HG03520 (cell line): ENCODE results near the gene TMUB1.
"Not testable (repeated sequence)": the region's sequence is repeated elsewhere in the genome, so short reads cannot be mapped to it uniquely, and the experiment has no call there.

Experiments
- ATAC-seq: cut with Tn5 transposase; IDR thresholded peaks from one replicate; pipeline ENCODE4 v1.9.1; 2021; ENCODE audit warnings: mild to moderate bottlenecking, moderate library complexity; ENCODE audit not compliant: unreplicated experiment

TMUB1 gene

GRCh38 chr7:151057506-151057988 is 25.7 kb downstream of the TMUB1 start, which contains the start of gene CDK5:
CDK5 (minus strand) TSS chr7:151057897; CDS start chr7:151057848, 49 bp downstream.
- ATAC-seq: peak; percentile 12

GRCh38 chr7:151056666-151057505 is 26.4 kb downstream of the TMUB1 start:
- ATAC-seq: no peak

GRCh38 chr7:151056283-151056665 is 27.0 kb downstream of the TMUB1 start:
- no peak for ATAC-seq

- ATAC-seq: no peak
Observed at GRCh38 chr7:151053751-151054150, 29.5 kb downstream of the TMUB1 start.

GRCh38 chr7:151053096-151053495 is 30.2 kb downstream of the TMUB1 start:
- ATAC-seq: no peak

- no peak for ATAC-seq
Observed at GRCh38 chr7:151051108-151051507, 32.2 kb downstream of the TMUB1 start.

- ATAC-seq: no peak
Observed at GRCh38 chr7:151048911-151049463, 34.3 kb downstream of the TMUB1 start.

GRCh38 chr7:151047976-151048815 is 35.1 kb downstream of the TMUB1 start, which contains the start of gene ASIC3:
ASIC3 (plus strand) TSS chr7:151048531; CDS start chr7:151048886, 355 bp downstream.
- ATAC-seq: no peak

- ATAC-seq: no peak
Observed at GRCh38 chr7:151046603-151047573, 36.4 kb downstream of the TMUB1 start.

- no peak for ATAC-seq
Observed at GRCh38 chr7:151045967-151046366, 37.3 kb downstream of the TMUB1 start.

- no peak for ATAC-seq
Observed at GRCh38 chr7:151045262-151045661, 38.0 kb downstream of the TMUB1 start.

- ATAC-seq: no peak
Observed at GRCh38 chr7:151043959-151044358, 39.3 kb downstream of the TMUB1 start.

- not testable (repeated sequence) for ATAC-seq
Observed at GRCh38 chr7:151043449-151043848, 39.8 kb downstream of the TMUB1 start.

- ATAC-seq: no peak
Observed at GRCh38 chr7:151040616-151041375, 42.5 kb downstream of the TMUB1 start.

GRCh38 chr7:151039850-151040548 is 43.3 kb downstream of the TMUB1 start:
- ATAC-seq: no peak

GRCh38 chr7:151038951-151039849 is 44.1 kb downstream of the TMUB1 start:
- no peak for ATAC-seq

GRCh38 chr7:151035902-151036301 is 47.4 kb downstream of the TMUB1 start:
- no peak for ATAC-seq
